CD4-positive, CD25-positive, alpha-beta regulatory T cell (primary cell): ENCODE results near the gene CRYGC. TPM values are rescaled to one million over a fixed set of nuclear protein-coding genes. Genes with fewer than 3 reads are reported as not detected.

Experiments used
- ATAC-seq, 2 donors: fragments of 150-1000 bp; cut with Tn5 transposase; one replicate each; pipeline ENCODE4 v1.10.0; 2021; ENCODE audit warnings: low read depth in 2 of 2, moderate number of reproducible peaks in 2 of 2, moderate library complexity in 1 of 2
- DNase-seq, 3 donors: peaks; one replicate each; pipeline versions ENCODE4 v3.0.0 to v3.0.0-alpha.2; 2012 to 2022; ENCODE audit warnings: mixed read lengths in 1 of 3
- H3K27ac ChIP-seq: one replicate; pipeline ENCODE4 v1.7.0; 2013; ENCODE audit warnings: mild to moderate bottlenecking, low read length; ENCODE audit not compliant: insufficient read depth, poor library complexity, severe bottlenecking
- H3K27me3 ChIP-seq: one replicate; pipeline ENCODE4 v1.7.0; 2013; ENCODE audit warnings: low read length; ENCODE audit not compliant: control insufficient read depth, insufficient read depth
- H3K36me3 ChIP-seq: one replicate; pipeline ENCODE4 v1.7.0; 2013; ENCODE audit warnings: mild to moderate bottlenecking, low read length, moderate library complexity; ENCODE audit not compliant: control insufficient read depth, insufficient read depth
- H3K4me1 ChIP-seq: 2 replicates; pipeline ENCODE4 v1.7.0; 2013; ENCODE audit warnings: mild to moderate bottlenecking, low read length; ENCODE audit not compliant: insufficient read depth, control insufficient read depth, poor library complexity, severe bottlenecking
- H3K4me3 ChIP-seq: one replicate; pipeline ENCODE4 v1.7.0; 2013; ENCODE audit warnings: low read depth, mild to moderate bottlenecking, low read length, moderate library complexity
- H3K9me3 ChIP-seq, 2 experiments: 1 replicate in 1 of 2; 2 replicates in 1 of 2; pipeline ENCODE4 v1.7.0; 2013; ENCODE audit warnings: low read length in 2 of 2, mild to moderate bottlenecking in 1 of 2, moderate library complexity in 1 of 2; ENCODE audit not compliant: control insufficient read depth in 2 of 2
- H3K27ac Mint-ChIP-seq, 3 donors: one replicate each; pipeline ENCODE4 v1.8.0; 2020 to 2022; ENCODE audit warnings: mild to moderate bottlenecking in 3 of 3, mixed read lengths in 3 of 3, moderate library complexity in 2 of 3
- H3K27me3 Mint-ChIP-seq: one replicate; pipeline ENCODE4 v1.8.0; 2022; ENCODE audit warnings: mild to moderate bottlenecking, mixed read lengths
- H3K36me3 Mint-ChIP-seq: one replicate; pipeline ENCODE4 v1.8.0; 2020; ENCODE audit warnings: mixed read lengths
- H3K4me1 Mint-ChIP-seq, 4 donors: one replicate each; pipeline ENCODE4 v1.8.0; 2020 to 2022; ENCODE audit warnings: mixed read lengths in 4 of 4, mild to moderate bottlenecking in 1 of 4
- H3K4me3 Mint-ChIP-seq, 4 donors: one replicate each; pipeline ENCODE4 v1.8.0; 2020 to 2022; ENCODE audit warnings: mild to moderate bottlenecking in 4 of 4, mixed read lengths in 4 of 4, moderate library complexity in 3 of 4
- H3K9me3 Mint-ChIP-seq, 7 donors: one replicate each; pipeline ENCODE4 v1.8.0; 2020 to 2022; ENCODE audit warnings: mixed read lengths in 7 of 7, mild to moderate bottlenecking in 3 of 7, moderate library complexity in 2 of 7
- polyA plus RNA-seq, 4 donors: library from polyadenylated mRNA; unstranded; fragments of 300-500 nt; fragmentation: Illumina TruSeq; gene quantifications; one replicate each; pipeline ENCODE4 v1.2.3, GENCODE V29; 2021
- total RNA-seq: library from RNA; stranded (reverse); gene quantifications from one replicate; pipeline ENCODE4 v1.2.3, GENCODE V29; 2022

CRYGC gene, protein sequence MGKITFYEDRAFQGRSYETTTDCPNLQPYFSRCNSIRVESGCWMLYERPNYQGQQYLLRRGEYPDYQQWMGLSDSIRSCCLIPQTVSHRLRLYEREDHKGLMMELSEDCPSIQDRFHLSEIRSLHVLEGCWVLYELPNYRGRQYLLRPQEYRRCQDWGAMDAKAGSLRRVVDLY
- total RNA-seq (not detected), polyA plus RNA-seq (not detected)

- DNase-seq: no peak
- Mint-ChIP-seq H3K27ac (no peak within 1 kb of the TSS), H3K4me3 (no peak within 1 kb of the TSS), H3K27me3 (peaks cover 14% of the 10 kb centered on the region), H3K36me3 (no peaks in the 10 kb centered on the region), H3K4me1 (no peaks in the 10 kb centered on the region), H3K9me3 (peaks cover 0 to 3% (median 0%) of the 10 kb centered on the region in 7 donors)
- Histone ChIP-seq H3K9me3 (no peaks in the 10 kb centered on the region), H3K36me3 (no peaks in the 10 kb centered on the region), H3K4me3 (no peak within 1 kb of the TSS), H3K27ac (no peak within 1 kb of the TSS), H3K4me1 (no peaks in the 10 kb centered on the region), H3K27me3 (peaks cover 5% of the 10 kb centered on the region)
- no peak for ATAC-seq
Measured at GRCh38 chr2:208129744-208130711, at the start of gene CRYGC. Gene CRYGC, minus strand, starts transcription at chr2:208129828. Its CDS starts 36 bp downstream, at chr2:208129792.

- DNase-seq: no peak
- H3K27me3 Mint-ChIP-seq: peaks cover 10% of the 10 kb centered on the region
- peaks cover 0 to 4% (median 2%) of the 10 kb centered on the region in 4 donors for H3K4me1 Mint-ChIP-seq
- no peaks in the 10 kb centered on the region for H3K9me3 Mint-ChIP-seq
- no peak for ATAC-seq
- H3K9me3 ChIP-seq: no peaks in the 10 kb centered on the region
- no peak overlapping the region for H3K4me3 Mint-ChIP-seq
- H3K27ac Mint-ChIP-seq: no peak overlapping the region
- no peaks in the 10 kb centered on the region for H3K27me3 ChIP-seq
- H3K27ac ChIP-seq: no peak overlapping the region
- H3K36me3 Mint-ChIP-seq: no peaks in the 10 kb centered on the region
- no peaks in the 10 kb centered on the region for H3K36me3 ChIP-seq
- no peak overlapping the region for H3K4me3 ChIP-seq
- H3K4me1 ChIP-seq: no peaks in the 10 kb centered on the region
Measured at GRCh38 chr2:208179028-208179609, 49.5 kb upstream of the CRYGC start.

- no peaks in the 10 kb centered on the region for H3K9me3 Mint-ChIP-seq
- DNase-seq (no peak), ATAC-seq (no peak)
- Histone ChIP-seq H3K36me3 (no peaks in the 10 kb centered on the region), H3K9me3 (no peaks in the 10 kb centered on the region), H3K4me1 (no peaks in the 10 kb centered on the region), H3K4me3 (no peak overlapping the region), H3K27me3 (peaks cover 5% of the 10 kb centered on the region), H3K27ac (no peak overlapping the region)
- H3K36me3 Mint-ChIP-seq: no peaks in the 10 kb centered on the region
- no peak overlapping the region for H3K27ac Mint-ChIP-seq
- peaks cover 0 to 4% (median 2%) of the 10 kb centered on the region in 4 donors for H3K4me1 Mint-ChIP-seq
- no peak overlapping the region for H3K4me3 Mint-ChIP-seq
- peaks cover 6% of the 10 kb centered on the region for H3K27me3 Mint-ChIP-seq
Measured at GRCh38 chr2:208175840-208176153, 46.2 kb upstream of the CRYGC start.

- H3K27ac Mint-ChIP-seq: no peak overlapping the region
- H3K27me3 ChIP-seq: peaks cover 7% of the 10 kb centered on the region
- H3K4me3 Mint-ChIP-seq: no peak overlapping the region
- no peaks in the 10 kb centered on the region for H3K9me3 Mint-ChIP-seq
- no peaks in the 10 kb centered on the region for H3K36me3 Mint-ChIP-seq
- peak; percentile 17 to 53 (median 44) for DNase-seq
- peaks cover 0 to 4% (median 2%) of the 10 kb centered on the region in 4 donors for H3K4me1 Mint-ChIP-seq
- no peaks in the 10 kb centered on the region for H3K9me3 ChIP-seq
- H3K27me3 Mint-ChIP-seq: peaks cover 11% of the 10 kb centered on the region
- H3K36me3 ChIP-seq: no peaks in the 10 kb centered on the region
- ATAC-seq: peak; percentile 82 to 87
- no peaks in the 10 kb centered on the region for H3K4me1 ChIP-seq
- H3K4me3 ChIP-seq: no peak overlapping the region
- H3K27ac ChIP-seq: no peak overlapping the region
Measured at GRCh38 chr2:208175069-208175839, 45.6 kb upstream of the CRYGC start.

GRCh38 chr2:208174144-208174543, 44.5 kb upstream of the CRYGC start:
- no peaks in the 10 kb centered on the region for H3K9me3 Mint-ChIP-seq
- Histone ChIP-seq H3K36me3 (no peaks in the 10 kb centered on the region), H3K4me1 (no peaks in the 10 kb centered on the region), H3K9me3 (no peaks in the 10 kb centered on the region), H3K27ac (no peak overlapping the region), H3K27me3 (peaks cover 7% of the 10 kb centered on the region), H3K4me3 (no peak overlapping the region)
- H3K4me1 Mint-ChIP-seq: peaks cover 0 to 4% (median 2%) of the 10 kb centered on the region in 4 donors
- ATAC-seq: no peak
- H3K27ac Mint-ChIP-seq: no peak overlapping the region
- no peak overlapping the region for H3K4me3 Mint-ChIP-seq
- no peaks in the 10 kb centered on the region for H3K36me3 Mint-ChIP-seq
- H3K27me3 Mint-ChIP-seq: peaks cover 15% of the 10 kb centered on the region
- DNase-seq: no peak

- H3K27me3 ChIP-seq: peaks cover 7% of the 10 kb centered on the region
- no peak overlapping the region for H3K27ac Mint-ChIP-seq
- no peak for ATAC-seq
- H3K4me1 Mint-ChIP-seq: peaks cover 0 to 4% (median 2%) of the 10 kb centered on the region in 4 donors
- no peaks in the 10 kb centered on the region for H3K9me3 Mint-ChIP-seq
- no peaks in the 10 kb centered on the region for H3K4me1 ChIP-seq
- no peak overlapping the region for H3K27ac ChIP-seq
- no peak for DNase-seq
- H3K4me3 Mint-ChIP-seq: no peak overlapping the region
- no peak overlapping the region for H3K4me3 ChIP-seq
- no peaks in the 10 kb centered on the region for H3K36me3 Mint-ChIP-seq
- H3K9me3 ChIP-seq: no peaks in the 10 kb centered on the region
- H3K27me3 Mint-ChIP-seq: peaks cover 20% of the 10 kb centered on the region
- no peaks in the 10 kb centered on the region for H3K36me3 ChIP-seq
Measured at GRCh38 chr2:208172125-208172524, 42.5 kb upstream of the CRYGC start.

GRCh38 chr2:208164951-208165755, 35.5 kb upstream of the CRYGC start:
- Mint-ChIP-seq H3K36me3 (no peaks in the 10 kb centered on the region), H3K27ac (no peak overlapping the region), H3K27me3 (peaks cover 7% of the 10 kb centered on the region), H3K4me1 (no peaks in the 10 kb centered on the region), H3K4me3 (no peak overlapping the region), H3K9me3 (no peaks in the 10 kb centered on the region)
- H3K4me1 ChIP-seq: no peaks in the 10 kb centered on the region
- no peak overlapping the region for H3K4me3 ChIP-seq
- H3K27me3 ChIP-seq: no peaks in the 10 kb centered on the region
- H3K27ac ChIP-seq: no peak overlapping the region
- no peak for ATAC-seq
- DNase-seq: no peak
- no peaks in the 10 kb centered on the region for H3K36me3 ChIP-seq
- no peaks in the 10 kb centered on the region for H3K9me3 ChIP-seq
